ENCODE measurements around the gene LUC7L. TPM values are rescaled to one million over a fixed set of nuclear protein-coding genes. Genes with fewer than 3 reads are reported as not detected.

The LUC7L gene
- total RNA-seq, 6 experiments from 2014 or later = 18.9 to 30.2 (median 20.4) TPM

GRCh38 chr16:180681-181564 lies 48.3 kb downstream of the LUC7L start:
- WGBS (ENCODE audit: insufficient coverage, low coverage, low lambda C conversion rate, missing lambda C conversion rate) = 0% methylated on average over 9 of the region's 89 CpGs
- H3K36me3 ChIP-seq = no peaks in the 10 kb centered on the region
- no peak overlapping the region for H3K27ac ChIP-seq
- H3K4me3 ChIP-seq = peak overlapping the region in 1 of 3 donors; percentile 19
- H3K4me1 ChIP-seq = peaks cover 0 to 16% (median 4%) of the 10 kb centered on the region in 4 donors
- no peaks in the 10 kb centered on the region for H3K9me3 ChIP-seq
- no peak for DNase-seq
- intact Hi-C loops (cut with DNase I) = no loop called here
- peak; percentile 16 to 41 (median 27) for ATAC-seq
- no peak for TF ChIP-seq CTCF (IDR thresholded peaks at IDR 0.05)
- TF ChIP-seq POLR2A (IDR thresholded peaks at IDR 0.05) = no peak
- peaks cover 0 to 16% of the 10 kb centered on the region in 2 donors for H3K27me3 ChIP-seq

DNA sequence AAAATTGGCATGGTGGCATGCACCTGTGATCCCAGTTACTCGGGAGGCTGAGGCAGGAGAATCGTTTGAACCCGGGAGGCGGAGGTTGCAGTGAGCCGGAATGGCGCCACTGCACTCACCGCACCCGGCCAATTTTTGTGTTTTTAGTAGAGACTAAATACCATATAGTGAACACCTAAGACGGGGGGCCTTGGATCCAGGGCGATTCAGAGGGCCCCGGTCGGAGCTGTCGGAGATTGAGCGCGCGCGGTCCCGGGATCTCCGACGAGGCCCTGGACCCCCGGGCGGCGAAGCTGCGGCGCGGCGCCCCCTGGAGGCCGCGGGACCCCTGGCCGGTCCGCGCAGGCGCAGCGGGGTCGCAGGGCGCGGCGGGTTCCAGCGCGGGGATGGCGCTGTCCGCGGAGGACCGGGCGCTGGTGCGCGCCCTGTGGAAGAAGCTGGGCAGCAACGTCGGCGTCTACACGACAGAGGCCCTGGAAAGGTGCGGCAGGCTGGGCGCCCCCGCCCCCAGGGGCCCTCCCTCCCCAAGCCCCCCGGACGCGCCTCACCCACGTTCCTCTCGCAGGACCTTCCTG lies 49.1 kb downstream of the LUC7L start, which contains the start of gene HBQ1:
Gene HBQ1 (plus strand): TSS at position 359 of the 575 bp plus-strand sequence. CDS start 28 bp downstream, at position 387.
- Histone ChIP-seq H3K36me3 (no peaks in the 10 kb centered on the region), H3K27ac (no peak within 1 kb of the TSS), H3K4me3 (peak within 1 kb of the TSS in 1 of 3 donors; percentile 19), H3K27me3 (peaks cover 0 to 16% of the 10 kb centered on the region in 2 donors), H3K4me1 (peaks cover 0 to 16% (median 4%) of the 10 kb centered on the region in 4 donors), H3K9me3 (no peaks in the 10 kb centered on the region)
- TF ChIP-seq CTCF (IDR thresholded peaks at IDR 0.05) = peak in 2 of 4 donors; percentile 20 to 28
- TF ChIP-seq POLR2A (IDR thresholded peaks at IDR 0.05) = no peak
- WGBS (ENCODE audit: insufficient coverage, low coverage, low lambda C conversion rate, missing lambda C conversion rate) = 20% methylated on average over 12 of the region's 59 CpGs
- intact Hi-C loops (cut with DNase I) = no loop called here
- ATAC-seq (peak in 1 of 4 donors; percentile 4), DNase-seq (no peak)

GRCh38 chr16:179211-180092 lies 49.8 kb downstream of the LUC7L start:
- no peak for TF ChIP-seq CTCF (IDR thresholded peaks at IDR 0.05)
- TF ChIP-seq POLR2A (IDR thresholded peaks at IDR 0.05) = no peak
- peaks cover 0 to 16% of the 10 kb centered on the region in 2 donors for H3K27me3 ChIP-seq
- no peak overlapping the region for H3K27ac ChIP-seq
- no peaks in the 10 kb centered on the region for H3K9me3 ChIP-seq
- ATAC-seq = no peak
- intact Hi-C loops (cut with DNase I) = no loop called here
- no peaks in the 10 kb centered on the region for H3K36me3 ChIP-seq
- H3K4me1 ChIP-seq = peaks cover 0 to 16% (median 4%) of the 10 kb centered on the region in 4 donors
- no peak overlapping the region for H3K4me3 ChIP-seq
- 72% methylated on average over 17 of the region's 17 CpGs for WGBS (ENCODE audit: insufficient coverage, low coverage, low lambda C conversion rate, missing lambda C conversion rate)
- no peak for DNase-seq

DNA sequence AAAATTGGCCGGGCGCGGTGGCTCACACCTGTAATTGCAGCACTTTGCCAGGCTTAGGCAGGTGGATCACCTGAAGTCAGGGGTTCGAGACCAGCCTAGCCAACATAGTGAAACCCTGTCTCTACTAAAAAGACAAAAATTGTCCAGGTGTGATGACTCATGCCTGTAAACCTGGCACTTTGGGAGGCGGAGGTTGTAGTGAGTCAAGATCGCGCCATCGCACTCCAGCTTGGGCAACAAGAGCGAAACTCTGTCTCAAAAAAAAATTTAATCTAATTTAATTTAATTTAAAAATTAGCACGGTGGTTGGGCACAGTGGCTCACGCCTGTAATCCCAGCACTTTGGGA lies 50.6 kb downstream of the LUC7L start:
- H3K27ac ChIP-seq = no peak overlapping the region
- H3K4me1 ChIP-seq = peaks cover 0 to 16% (median 4%) of the 10 kb centered on the region in 4 donors
- no peak for TF ChIP-seq POLR2A (IDR thresholded peaks at IDR 0.05)
- TF ChIP-seq CTCF (IDR thresholded peaks at IDR 0.05) = no peak
- WGBS (ENCODE audit: insufficient coverage, low coverage, low lambda C conversion rate, missing lambda C conversion rate) = 72% methylated on average over 11 of the region's 11 CpGs
- no peak for DNase-seq
- no peak overlapping the region for H3K4me3 ChIP-seq
- H3K9me3 ChIP-seq = no peaks in the 10 kb centered on the region
- no peak for ATAC-seq
- no peaks in the 10 kb centered on the region for H3K36me3 ChIP-seq
- peaks cover 0 to 16% of the 10 kb centered on the region in 2 donors for H3K27me3 ChIP-seq
- intact Hi-C loops (cut with DNase I) = no loop called here
